ENCODE measurements around the gene DEPP1. TPM values are rescaled to one million over a fixed set of nuclear protein-coding genes. Genes with fewer than 3 reads are reported as not detected.

The DEPP1 gene
- polyA plus RNA-seq, 1 donor from 2014 or later = 4.3 TPM

GRCh38 chr10:44939691-44940401 is 38.8 kb downstream of the DEPP1 start:
- Histone ChIP-seq H3K4me3 (ENCODE audit: low read length) (no peak overlapping the region), H3K9ac (ENCODE audit: low read length) (no peak overlapping the region), H2AFZ (ENCODE audit: low read depth, low read length) (no peak overlapping the region), H4K20me1 (ENCODE audit: insufficient read depth) (no peaks in the 10 kb centered on the region), H3K4me2 (ENCODE audit: low read length) (no peak overlapping the region), H3K9me3 (ENCODE audit: low read length) (no peaks in the 10 kb centered on the region), H3K79me2 (replicated peaks; ENCODE audit: insufficient read depth, low read length) (no peaks in the 10 kb centered on the region), H3F3A (ENCODE audit: insufficient read depth, low read length, poor library complexity, severe bottlenecking) (no peaks in the 10 kb centered on the region), H3K27me3 (ENCODE audit: insufficient read depth, low read depth, low read length) (no peaks in the 10 kb centered on the region), H3K27ac (ENCODE audit: low read length) (no peak overlapping the region), H3K36me3 (ENCODE audit: insufficient read depth, low read length) (no peaks in the 10 kb centered on the region), H3K9me2 (ENCODE audit: insufficient read depth, low read length) (no peaks in the 10 kb centered on the region)
- no peak for TF ChIP-seq POLR2AphosphoS5 (IDR thresholded peaks at IDR 0.05)

GRCh38 chr10:44938956-44939355 is 39.7 kb downstream of the DEPP1 start:
- Histone ChIP-seq H3K4me3 (ENCODE audit: low read length) (no peak overlapping the region), H3K27ac (ENCODE audit: low read length) (no peak overlapping the region), H3K9me3 (ENCODE audit: low read length) (no peaks in the 10 kb centered on the region), H2AFZ (ENCODE audit: low read depth, low read length) (no peak overlapping the region), H3K9ac (ENCODE audit: low read length) (no peak overlapping the region), H4K20me1 (ENCODE audit: insufficient read depth) (no peaks in the 10 kb centered on the region), H3K79me2 (replicated peaks; ENCODE audit: insufficient read depth, low read length) (no peaks in the 10 kb centered on the region), H3F3A (ENCODE audit: insufficient read depth, low read length, poor library complexity, severe bottlenecking) (no peaks in the 10 kb centered on the region), H3K9me2 (ENCODE audit: insufficient read depth, low read length) (no peaks in the 10 kb centered on the region), H3K36me3 (ENCODE audit: insufficient read depth, low read length) (no peaks in the 10 kb centered on the region), H3K4me2 (ENCODE audit: low read length) (no peak overlapping the region), H3K27me3 (ENCODE audit: insufficient read depth, low read depth, low read length) (no peaks in the 10 kb centered on the region)
- TF ChIP-seq MXI1 (conservative IDR thresholded peaks at IDR 0.05; ENCODE audit: poor library complexity, severe bottlenecking) (no peak), RAD21 (conservative IDR thresholded peaks at IDR 0.05) (no peak), SMC3 (conservative IDR thresholded peaks at IDR 0.05; ENCODE audit: poor library complexity) (no peak), TAF1 (IDR thresholded peaks at IDR 0.05; ENCODE audit: low read depth) (no peak), CTCF (IDR thresholded peaks at IDR 0.05; ENCODE audit: poor library complexity, severe bottlenecking) (no peak), EZH2 (IDR thresholded peaks at IDR 0.05; ENCODE audit: borderline replicate concordance, insufficient read depth, low read length, poor library complexity, severe bottlenecking) (no peak), EP300 (conservative IDR thresholded peaks at IDR 0.05; ENCODE audit: poor library complexity, severe bottlenecking) (no peak), REST (IDR thresholded peaks at IDR 0.05; ENCODE audit: borderline replicate concordance) (no peak), POLR2AphosphoS5 (IDR thresholded peaks at IDR 0.05) (no peak)
